GM23338 (cell line): Measurements from ENCODE around the gene RNF212B. TPM values are rescaled to one million over a fixed set of nuclear protein-coding genes. Genes with fewer than 3 reads are reported as not detected.
A peak's percentile ranks its signal among the peaks of the same experiment; 100 is the strongest.

Source experiments
- ATAC-seq: fragments of 200-7000 bp; cut with Tn5 transposase; 3 replicates; pipeline ENCODE4 v1.9.1; 2020
- DNase-seq: peaks from one replicate; pipeline ENCODE4 v3.0.0-alpha.2; 2015; ENCODE audit warnings: low spot score
- H2AFZ ChIP-seq: fragments of 200-600 bp; sonication (generic); 2 replicates; pipeline ENCODE4 v1.8.0; 2016; ENCODE audit warnings: antibody characterized with exemption, mild to moderate bottlenecking, moderate library complexity
- H3F3A ChIP-seq: fragments of 200-600 bp; sonication (generic); replicated peaks from 2 replicates; pipeline ENCODE4 v1.8.0; 2017; ENCODE audit warnings: antibody characterized with exemption, mixed run types, low read depth
- H3K27ac ChIP-seq: fragments of 200-600 bp; sonication (generic); 2 replicates; pipeline ENCODE4 v1.6.1; 2016; ENCODE audit warnings: low read depth
- H3K27me3 ChIP-seq: fragments of 200-600 bp; sonication (generic); 2 replicates; pipeline ENCODE4 v1.8.0; 2016; ENCODE audit warnings: mild to moderate bottlenecking, mixed run types, moderate library complexity; ENCODE audit not compliant: insufficient read depth
- H3K36me3 ChIP-seq: fragments of 200-600 bp; sonication (generic); 2 replicates; pipeline ENCODE4 v1.8.0; 2016; ENCODE audit warnings: mild to moderate bottlenecking; ENCODE audit not compliant: insufficient read depth
- H3K4me1 ChIP-seq: fragments of 200-600 bp; sonication (generic); 2 replicates; pipeline ENCODE4 v1.8.0; 2016; ENCODE audit warnings: mild to moderate bottlenecking, moderate library complexity; ENCODE audit not compliant: insufficient read depth
- H3K4me2 ChIP-seq: fragments of 200-600 bp; sonication (generic); 2 replicates; pipeline ENCODE4 v1.7.1; 2017; ENCODE audit warnings: mixed run types
- H3K4me3 ChIP-seq: fragments of 200-600 bp; sonication (generic); 2 replicates; pipeline ENCODE4 v1.6.1; 2016; ENCODE audit warnings: mixed run types
- H3K79me2 ChIP-seq: fragments of 200-600 bp; sonication (generic); replicated peaks from 2 replicates; pipeline ENCODE4 v1.8.0; 2017; ENCODE audit warnings: mild to moderate bottlenecking; ENCODE audit not compliant: insufficient read depth
- H3K9me2 ChIP-seq: fragments of 200-600 bp; sonication (generic); 2 replicates; pipeline ENCODE4 v1.8.0; 2017; ENCODE audit not compliant: insufficient read depth
- H4K20me1 ChIP-seq: fragments of 200-600 bp; sonication (generic); replicated peaks from 2 replicates; pipeline ENCODE4 v1.8.0; 2017; ENCODE audit warnings: mild to moderate bottlenecking; ENCODE audit not compliant: insufficient read depth
- H3K27ac Mint-ChIP-seq: 2 replicates; pipeline ENCODE4 v1.8.0; 2020; ENCODE audit warnings: inconsistent platforms, mild to moderate bottlenecking, moderate library complexity, mixed read lengths
- H3K27me3 Mint-ChIP-seq: 3 replicates; pipeline ENCODE4 v1.8.0; 2022; ENCODE audit warnings: low read depth, mild to moderate bottlenecking, moderate library complexity, mixed read lengths, inconsistent platforms; ENCODE audit not compliant: insufficient read depth, poor library complexity
- H3K36me3 Mint-ChIP-seq: 3 replicates; pipeline ENCODE4 v1.8.0; 2021; ENCODE audit warnings: low read depth, mild to moderate bottlenecking, inconsistent platforms, moderate library complexity, mixed read lengths
- H3K4me1 Mint-ChIP-seq: 3 replicates; pipeline ENCODE4 v1.8.0; 2020; ENCODE audit warnings: mild to moderate bottlenecking, inconsistent platforms, mixed read lengths
- H3K4me3 Mint-ChIP-seq: 3 replicates; pipeline ENCODE4 v1.8.0; 2021; ENCODE audit warnings: moderate library complexity, mild to moderate bottlenecking, inconsistent platforms, mixed read lengths
- H3K9me3 Mint-ChIP-seq: 3 replicates; pipeline ENCODE4 v1.8.0; 2020; ENCODE audit warnings: moderate library complexity, mild to moderate bottlenecking, inconsistent platforms, mixed read lengths
- CREB1 ChIP-seq: fragments of 250-450 bp; sonication (Bioruptor Pico); IDR thresholded peaks from 2 replicates; pipeline ENCODE4 v1.5.0; 2020; ENCODE audit warnings: low read depth, mild to moderate bottlenecking, moderate library complexity
- CTCF ChIP-seq, 2 experiments: fragments of 200-600 bp in 1 of 2; sonication (generic) in 1 of 2; conservative IDR thresholded peaks; 2 replicates each; pipeline versions ENCODE4 v1.5.1 to v1.6.1; 2016 to 2017; ENCODE audit warnings: antibody characterized with exemption in 2 of 2, low read depth in 2 of 2, mild to moderate bottlenecking in 2 of 2, moderate library complexity in 1 of 2
- EZH2 ChIP-seq: fragments of 200-600 bp; sonication (generic); IDR thresholded peaks from one replicate; pipeline ENCODE4 v1.8.0; 2017; ENCODE audit warnings: antibody characterized with exemption, mild to moderate bottlenecking, low read depth; ENCODE audit not compliant: unreplicated experiment
- EZH2phosphoT487 ChIP-seq: fragments of 200-600 bp; sonication (generic); IDR thresholded peaks from one replicate; pipeline ENCODE4 v1.8.1; 2018; ENCODE audit warnings: antibody characterized with exemption; ENCODE audit not compliant: unreplicated experiment
- JUNB ChIP-seq: IDR thresholded peaks from one replicate; pipeline ENCODE4 v1.6.1; 2016; ENCODE audit warnings: antibody characterized with exemption; ENCODE audit not compliant: unreplicated experiment
- NANOG ChIP-seq: IDR thresholded peaks from 2 replicates; pipeline ENCODE4 v1.6.1; 2016; ENCODE audit warnings: antibody characterized with exemption, borderline replicate concordance
- POLR2AphosphoS5 ChIP-seq: IDR thresholded peaks from 2 replicates; pipeline ENCODE4 v1.6.1; 2016; ENCODE audit warnings: antibody characterized with exemption, low read depth
- REST ChIP-seq: IDR thresholded peaks from one replicate; pipeline ENCODE4 v1.6.1; 2018; ENCODE audit warnings: antibody characterized with exemption; ENCODE audit not compliant: unreplicated experiment
- STAT1 ChIP-seq: IDR thresholded peaks from one replicate; pipeline ENCODE4 v1.6.1; 2016; ENCODE audit warnings: antibody characterized with exemption; ENCODE audit not compliant: unreplicated experiment
- ZNF114 ChIP-seq: fragments of 250-450 bp; sonication (Bioruptor Pico); IDR thresholded peaks from 2 replicates; pipeline ENCODE4 v1.5.0; 2020; ENCODE audit warnings: mild to moderate bottlenecking, moderate library complexity
- ZNF331 ChIP-seq: fragments of 250-450 bp; sonication (Bioruptor Pico); IDR thresholded peaks from 2 replicates; pipeline ENCODE4 v1.5.0; 2020; ENCODE audit warnings: low read depth, mild to moderate bottlenecking, moderate library complexity
- polyA plus RNA-seq: library from polyadenylated mRNA; unstranded; fragments of >200 nt; fragmentation: Nextera tagmentation; extraction: Ambion mirVana; gene quantifications from 2 replicates; pipeline ENCODE4 v1.2.1, GENCODE V29; 2016
- total RNA-seq: library from RNA; depleted of rRNA; stranded (reverse); fragments of >200 nt; shearing (Covaris generic); gene quantifications from 2 replicates; pipeline ENCODE4 v1.2.3, GENCODE V29; 2014
- TF ChIP-seq, protein P1 (sequence below): IDR thresholded peaks from 2 replicates; pipeline ENCODE4 v1.6.1; 2016; ENCODE audit warnings: antibody characterized with exemption

The RNF212B gene
- total and polyA plus RNA-seq, 2 experiments from 2014 or later: not detected

GRCh38 chr14:23207146-23207540 lies 30.6 kb upstream of the RNF212B start:
- no peaks in the 10 kb centered on the region for H3K36me3 Mint-ChIP-seq
- peak overlapping the region; percentile 98 for H3K27ac Mint-ChIP-seq
- H3F3A ChIP-seq: 0 out of 2 replicates have a peak, but pooled peaks cover 10% of the 10 kb centered on the region
- H4K20me1 ChIP-seq: no peaks in the 10 kb centered on the region
- H3K27me3 ChIP-seq: no peaks in the 10 kb centered on the region
- H3K4me1 ChIP-seq: peaks cover 20% of the 10 kb centered on the region
- peaks cover 31% of the 10 kb centered on the region for H3K4me1 Mint-ChIP-seq
- DNase-seq (peak; percentile 70), ATAC-seq (peak; percentile 90)
- TF ChIP-seq NANOG (0 out of 2 replicates have a peak, but pooled peaks have one; percentile 1), EZH2phosphoT487 (no peak)
- peak overlapping the region; percentile 73; the same call in 2 of the 3 replicates for H3K4me3 Mint-ChIP-seq
- H3K27me3 Mint-ChIP-seq: peaks cover 10% of the 10 kb centered on the region
- peak overlapping the region; percentile 91 for H3K27ac ChIP-seq
- H3K9me3 Mint-ChIP-seq: no peaks in the 10 kb centered on the region
- H3K4me3 ChIP-seq: peak overlapping the region; percentile 24
- H3K79me2 ChIP-seq: no peaks in the 10 kb centered on the region
- no peaks in the 10 kb centered on the region for H3K9me2 ChIP-seq
- H3K4me2 ChIP-seq: peak overlapping the region; percentile 58
- H2AFZ ChIP-seq: no peak overlapping the region
- H3K36me3 ChIP-seq: no peaks in the 10 kb centered on the region

DNA sequence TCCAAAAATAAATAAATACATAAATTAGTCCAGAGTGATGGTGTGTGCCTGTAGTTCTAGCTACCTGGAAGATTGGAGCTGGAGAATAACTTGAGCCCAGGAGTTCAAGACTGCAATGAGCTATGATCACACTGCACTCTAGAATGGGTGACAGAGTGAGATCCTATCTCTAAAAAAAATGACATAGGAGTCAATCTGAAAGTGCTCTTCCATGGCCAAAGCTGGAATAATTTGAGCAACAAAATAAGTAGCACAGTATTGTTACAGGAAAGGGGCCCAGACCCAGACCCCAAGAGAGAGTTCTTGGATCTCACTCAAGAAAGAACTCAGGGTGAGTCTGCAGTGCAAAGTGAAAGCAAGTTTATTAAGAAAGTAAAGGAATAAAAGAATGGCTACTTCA lies 29.4 kb upstream of the RNF212B start:
- Mint-ChIP-seq H3K27ac (no peak overlapping the region), H3K36me3 (no peaks in the 10 kb centered on the region), H3K9me3 (no peaks in the 10 kb centered on the region)
- TF ChIP-seq EZH2phosphoT487: no peak
- no peak for TF ChIP-seq EZH2
- TF ChIP-seq ZNF331 (CRISPR knock-in tag): no peak
- no peak for TF ChIP-seq CREB1
- TF ChIP-seq POLR2AphosphoS5: no peak
- TF ChIP-seq JUNB: no peak
- no peak for TF ChIP-seq REST
- TF ChIP-seq, protein P1, sequence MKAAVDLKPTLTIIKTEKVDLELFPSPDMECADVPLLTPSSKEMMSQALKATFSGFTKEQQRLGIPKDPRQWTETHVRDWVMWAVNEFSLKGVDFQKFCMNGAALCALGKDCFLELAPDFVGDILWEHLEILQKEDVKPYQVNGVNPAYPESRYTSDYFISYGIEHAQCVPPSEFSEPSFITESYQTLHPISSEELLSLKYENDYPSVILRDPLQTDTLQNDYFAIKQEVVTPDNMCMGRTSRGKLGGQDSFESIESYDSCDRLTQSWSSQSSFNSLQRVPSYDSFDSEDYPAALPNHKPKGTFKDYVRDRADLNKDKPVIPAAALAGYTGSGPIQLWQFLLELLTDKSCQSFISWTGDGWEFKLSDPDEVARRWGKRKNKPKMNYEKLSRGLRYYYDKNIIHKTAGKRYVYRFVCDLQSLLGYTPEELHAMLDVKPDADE: no peak
- no peak for TF ChIP-seq NANOG
- no peak for TF ChIP-seq STAT1
- no peak for TF ChIP-seq CTCF (conservative IDR thresholded peaks at IDR 0.05; ENCODE audit: low read depth in 2 of 2)
- TF ChIP-seq ZNF114: no peak

More for the DNA sequence above, 29.4 kb upstream of the RNF212B start:
- Histone ChIP-seq H3K27ac (peak overlapping the region; percentile 91; the same call in 1 of the 2 replicates), H4K20me1 (no peaks in the 10 kb centered on the region), H3K36me3 (no peaks in the 10 kb centered on the region), H3K27me3 (no peaks in the 10 kb centered on the region), H3K4me3 (no peak overlapping the region), H3F3A (0 out of 2 replicates have a peak, but pooled peaks cover 10% of the 10 kb centered on the region), H2AFZ (peak overlapping the region; percentile 16; the same call in 1 of the 2 replicates), H3K4me2 (no peak overlapping the region), H3K4me1 (peaks cover 20% of the 10 kb centered on the region), H3K9me2 (no peaks in the 10 kb centered on the region), H3K79me2 (no peaks in the 10 kb centered on the region)
- H3K27me3 Mint-ChIP-seq: peaks cover 10% of the 10 kb centered on the region
- no peak for ATAC-seq
- H3K4me1 Mint-ChIP-seq: peaks cover 31% of the 10 kb centered on the region
- DNase-seq: no peak
- H3K4me3 Mint-ChIP-seq: no peak overlapping the region
